Panc1 (cell line): ENCODE results near the gene LRRC8C. TPM values are rescaled to one million over a fixed set of nuclear protein-coding genes. Genes with fewer than 3 reads are reported as not detected.

ENCODE experiments used
- ATAC-seq: fragments of 200-7000 bp; cut with Tn5 transposase; 2 replicates; pipeline ENCODE4 v1.9.1; 2020; ENCODE audit warnings: mild to moderate bottlenecking, moderate library complexity
- BruUV-seq: library from RNA; stranded (reverse); fragments of 400-500 nt; replicated peaks from 2 replicates; lab custom pipeline; 2021; lab: Mats Ljungman, UMichigan
- CTCF ChIA-PET: fragments of 300-600 bp; sonication (Branson Sonifier 250); formaldehyde crosslinking; loops from one replicate; lab custom pipeline; 2022; ENCODE audit warnings: antibody characterized with exemption; lab: Charles Lee
- POLR2A ChIA-PET: fragments of 300-600 bp; sonication (Branson Sonifier 250); formaldehyde crosslinking; loops from one replicate; lab custom pipeline; 2022; ENCODE audit warnings: antibody characterized with exemption; lab: Charles Lee
- DNase-seq: peaks from one replicate; pipeline ENCODE4 v3.0.0-alpha.2; 2010; ENCODE audit warnings: low read depth, low spot score
- H3K27ac ChIP-seq: 2 replicates; pipeline ENCODE4 v1.5.1; 2011; ENCODE audit warnings: mild to moderate bottlenecking, low read length, inconsistent platforms
- H3K27me3 ChIP-seq: fragments of 200-500 bp; sonication (Bioruptor generic); 2 replicates; pipeline ENCODE4 v1.6.0; 2014; ENCODE audit warnings: low read length, inconsistent platforms; ENCODE audit not compliant: control insufficient read depth, insufficient read depth
- H3K36me3 ChIP-seq: fragments of 200-500 bp; sonication (Bioruptor generic); 2 replicates; pipeline ENCODE4 v1.5.1; 2014; ENCODE audit warnings: inconsistent platforms, mild to moderate bottlenecking, low read length, moderate library complexity; ENCODE audit not compliant: control insufficient read depth, insufficient read depth
- H3K4me1 ChIP-seq: 2 replicates; pipeline ENCODE4 v1.5.1; 2011; ENCODE audit warnings: inconsistent platforms, mild to moderate bottlenecking, low read length, moderate library complexity; ENCODE audit not compliant: control insufficient read depth, insufficient read depth
- H3K4me3 ChIP-seq, 2 experiments: 2 replicates each; pipeline ENCODE4 v1.5.1; 2011 to 2012; ENCODE audit warnings: low read depth in 2 of 2, low read length in 2 of 2, mild to moderate bottlenecking in 2 of 2, inconsistent platforms in 1 of 2, moderate library complexity in 1 of 2
- H3K9me3 ChIP-seq: fragments of 200-500 bp; sonication (Bioruptor generic); 2 replicates; pipeline ENCODE4 v1.5.1; 2014; ENCODE audit warnings: low read depth, mild to moderate bottlenecking, inconsistent platforms, low read length, moderate library complexity; ENCODE audit not compliant: control insufficient read depth, insufficient read depth
- POLR2AphosphoS5 ChIP-seq: IDR thresholded peaks from 2 replicates; pipeline ENCODE4 v1.6.1; 2012; ENCODE audit warnings: mild to moderate bottlenecking, low read depth, low read length, moderate library complexity
- SIN3A ChIP-seq: IDR thresholded peaks from 2 replicates; pipeline ENCODE4 v1.6.1; 2012; ENCODE audit warnings: low read depth, mild to moderate bottlenecking, low read length, moderate library complexity, borderline replicate concordance; ENCODE audit not compliant: insufficient read depth
- TCF7L2 ChIP-seq: IDR thresholded peaks from 2 replicates; pipeline ENCODE4 v1.6.1; 2011; ENCODE audit warnings: mild to moderate bottlenecking, low read depth, low read length, inconsistent platforms
- in situ Hi-C: cut with HindIII; loops from 2 replicates; pipeline ENCODE4 v1.10.0; 2016; ENCODE audit warnings: low sequenced_read_pairs, low pct_unique_long_range_greater_than_20kb
- intact Hi-C: fragments of 100-400 bp; cut with micrococcal nuclease; formaldehyde crosslinking; loops from one replicate; pipeline ENCODE4 v1.10.0; 2022; ENCODE audit not compliant: unreplicated experiment
- total RNA-seq: library from RNA; stranded (reverse); gene quantifications from one replicate; pipeline ENCODE4 v1.2.1, GENCODE V29; 2021; ENCODE audit not compliant: unreplicated experiment
- TF ChIP-seq, protein P1 (sequence below), 2 experiments: IDR thresholded peaks; 2 replicates each; pipeline ENCODE4 v1.6.1; 2011 to 2012; ENCODE audit warnings: low read depth in 2 of 2, control low read depth in 1 of 2, low read length in 1 of 2, mild to moderate bottlenecking in 1 of 2, moderate library complexity in 1 of 2; ENCODE audit not compliant: insufficient read depth in 1 of 2
- TF ChIP-seq, protein P2 (sequence below): fragments of 450-650 bp; IDR thresholded peaks from 2 replicates; pipeline ENCODE4 v1.5.1; 2017; ENCODE audit warnings: mild to moderate bottlenecking

The LRRC8C gene
- total RNA-seq, 1 experiment from 2014 or later = 17.1 TPM

DNA sequence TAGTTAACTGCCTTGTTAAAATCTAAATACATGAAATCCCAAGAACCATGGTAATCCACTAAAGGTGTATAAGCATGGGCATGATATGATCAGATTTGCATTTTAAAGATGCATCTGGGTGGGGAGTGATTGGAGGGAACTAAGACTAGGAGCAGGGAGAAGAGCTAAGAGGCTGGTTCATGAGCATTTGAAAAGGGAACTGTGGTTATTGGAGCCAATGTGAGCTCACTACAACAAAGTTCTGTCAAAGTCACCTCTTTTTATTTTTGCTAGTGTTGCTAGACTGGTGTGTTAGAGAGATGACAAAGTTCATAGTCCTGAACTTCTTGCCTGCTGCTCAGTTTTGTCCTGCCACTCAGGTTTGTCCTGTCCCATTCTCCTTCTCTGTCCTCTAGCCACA, 120.8 kb downstream of the LRRC8C start:
- intact Hi-C loops = no loop called here

DNA sequence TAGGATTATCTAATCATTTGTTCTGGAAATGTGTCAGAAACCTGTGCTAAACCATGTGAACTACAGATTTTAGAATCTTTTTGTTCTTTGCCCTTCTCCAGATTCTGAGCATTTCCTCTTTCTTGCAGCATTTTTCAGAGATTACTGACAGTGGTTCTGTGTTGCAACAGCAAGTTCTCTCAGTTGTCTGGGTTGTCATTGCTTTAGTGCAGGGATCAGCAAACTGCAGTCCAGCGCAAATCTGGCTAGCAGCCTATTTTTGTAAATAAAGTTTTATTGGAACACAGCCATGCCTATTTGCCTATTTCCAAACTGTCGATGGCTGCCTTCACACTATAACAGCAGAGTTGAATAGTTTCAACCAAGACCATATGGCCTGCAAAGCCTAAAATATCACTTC, 121.6 kb downstream of the LRRC8C start:
- CTCF ChIA-PET = no interaction called here
- BruUV-seq = no TSS peak
- intact Hi-C loops = no loop called here

More for the DNA sequence above, 120.8 kb downstream of the LRRC8C start:
- Histone ChIP-seq H3K27ac (no peak overlapping the region), H3K4me1 (peaks cover 7% of the 10 kb centered on the region), H3K36me3 (no peaks in the 10 kb centered on the region), H3K27me3 (no peaks in the 10 kb centered on the region; the same call in 1 of the 2 replicates), H3K4me3 (no peak overlapping the region), H3K9me3 (no peaks in the 10 kb centered on the region)
- ATAC-seq (no peak), DNase-seq (no peak)
- BruUV-seq = no TSS peak
- CTCF ChIA-PET = interaction anchor here (0.7 kb wide), 1 partner anchor 30 kb away, joined by 6 read pairs; no protein-coding TSS in a partner anchor
- TF ChIP-seq TCF7L2 (no peak), SIN3A (no peak), POLR2AphosphoS5 (no peak)
- TF ChIP-seq, protein P1, sequence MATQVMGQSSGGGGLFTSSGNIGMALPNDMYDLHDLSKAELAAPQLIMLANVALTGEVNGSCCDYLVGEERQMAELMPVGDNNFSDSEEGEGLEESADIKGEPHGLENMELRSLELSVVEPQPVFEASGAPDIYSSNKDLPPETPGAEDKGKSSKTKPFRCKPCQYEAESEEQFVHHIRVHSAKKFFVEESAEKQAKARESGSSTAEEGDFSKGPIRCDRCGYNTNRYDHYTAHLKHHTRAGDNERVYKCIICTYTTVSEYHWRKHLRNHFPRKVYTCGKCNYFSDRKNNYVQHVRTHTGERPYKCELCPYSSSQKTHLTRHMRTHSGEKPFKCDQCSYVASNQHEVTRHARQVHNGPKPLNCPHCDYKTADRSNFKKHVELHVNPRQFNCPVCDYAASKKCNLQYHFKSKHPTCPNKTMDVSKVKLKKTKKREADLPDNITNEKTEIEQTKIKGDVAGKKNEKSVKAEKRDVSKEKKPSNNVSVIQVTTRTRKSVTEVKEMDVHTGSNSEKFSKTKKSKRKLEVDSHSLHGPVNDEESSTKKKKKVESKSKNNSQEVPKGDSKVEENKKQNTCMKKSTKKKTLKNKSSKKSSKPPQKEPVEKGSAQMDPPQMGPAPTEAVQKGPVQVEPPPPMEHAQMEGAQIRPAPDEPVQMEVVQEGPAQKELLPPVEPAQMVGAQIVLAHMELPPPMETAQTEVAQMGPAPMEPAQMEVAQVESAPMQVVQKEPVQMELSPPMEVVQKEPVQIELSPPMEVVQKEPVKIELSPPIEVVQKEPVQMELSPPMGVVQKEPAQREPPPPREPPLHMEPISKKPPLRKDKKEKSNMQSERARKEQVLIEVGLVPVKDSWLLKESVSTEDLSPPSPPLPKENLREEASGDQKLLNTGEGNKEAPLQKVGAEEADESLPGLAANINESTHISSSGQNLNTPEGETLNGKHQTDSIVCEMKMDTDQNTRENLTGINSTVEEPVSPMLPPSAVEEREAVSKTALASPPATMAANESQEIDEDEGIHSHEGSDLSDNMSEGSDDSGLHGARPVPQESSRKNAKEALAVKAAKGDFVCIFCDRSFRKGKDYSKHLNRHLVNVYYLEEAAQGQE (IDR thresholded peaks at IDR 0.05; ENCODE audit: insufficient read depth in 1 of 2, low read depth in 2 of 2, low read length in 1 of 2) = no peak
- TF ChIP-seq, protein P2, sequence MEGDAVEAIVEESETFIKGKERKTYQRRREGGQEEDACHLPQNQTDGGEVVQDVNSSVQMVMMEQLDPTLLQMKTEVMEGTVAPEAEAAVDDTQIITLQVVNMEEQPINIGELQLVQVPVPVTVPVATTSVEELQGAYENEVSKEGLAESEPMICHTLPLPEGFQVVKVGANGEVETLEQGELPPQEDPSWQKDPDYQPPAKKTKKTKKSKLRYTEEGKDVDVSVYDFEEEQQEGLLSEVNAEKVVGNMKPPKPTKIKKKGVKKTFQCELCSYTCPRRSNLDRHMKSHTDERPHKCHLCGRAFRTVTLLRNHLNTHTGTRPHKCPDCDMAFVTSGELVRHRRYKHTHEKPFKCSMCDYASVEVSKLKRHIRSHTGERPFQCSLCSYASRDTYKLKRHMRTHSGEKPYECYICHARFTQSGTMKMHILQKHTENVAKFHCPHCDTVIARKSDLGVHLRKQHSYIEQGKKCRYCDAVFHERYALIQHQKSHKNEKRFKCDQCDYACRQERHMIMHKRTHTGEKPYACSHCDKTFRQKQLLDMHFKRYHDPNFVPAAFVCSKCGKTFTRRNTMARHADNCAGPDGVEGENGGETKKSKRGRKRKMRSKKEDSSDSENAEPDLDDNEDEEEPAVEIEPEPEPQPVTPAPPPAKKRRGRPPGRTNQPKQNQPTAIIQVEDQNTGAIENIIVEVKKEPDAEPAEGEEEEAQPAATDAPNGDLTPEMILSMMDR = no peak
- POLR2A ChIA-PET = no interaction called here
- in situ Hi-C loops = no loop called here

More for the DNA sequence above, 121.6 kb downstream of the LRRC8C start:
- ATAC-seq = no peak
- Histone ChIP-seq H3K27ac (no peak overlapping the region), H3K9me3 (no peaks in the 10 kb centered on the region), H3K27me3 (no peaks in the 10 kb centered on the region; the same call in 1 of the 2 replicates), H3K4me1 (peaks cover 7% of the 10 kb centered on the region), H3K36me3 (no peaks in the 10 kb centered on the region), H3K4me3 (no peak overlapping the region)
- in situ Hi-C loops = no loop called here
- POLR2A ChIA-PET = no interaction called here
- DNase-seq = no peak
- TF ChIP-seq, protein P1 (IDR thresholded peaks at IDR 0.05; ENCODE audit: insufficient read depth in 1 of 2, low read depth in 2 of 2, low read length in 1 of 2) = no peak
- no peak for TF ChIP-seq SIN3A
- TF ChIP-seq POLR2AphosphoS5 = no peak
- no peak for TF ChIP-seq TCF7L2
- TF ChIP-seq, protein P2 = no peak
